Fibroblast of lung (primary cell): ENCODE measurements around the gene CHN2.

Source experiments
- EZH2 ChIP-seq: IDR thresholded peaks from 2 replicates; pipeline ENCODE4 v1.5.1; 2012; ENCODE audit warnings: low read length, control low read depth, mild to moderate bottlenecking; ENCODE audit errors: missing control alignments
- TF ChIP-seq, protein P1 (sequence below), 2 donors: IDR thresholded peaks in 1 of 2; conservative IDR thresholded peaks in 1 of 2; 1 replicate in 1 of 2; 2 replicates in 1 of 2; pipeline ENCODE4 v1.5.1; 2011 to 2012; ENCODE audit warnings: low read length in 2 of 2, control low read depth in 1 of 2, inconsistent platforms in 1 of 2, low read depth in 1 of 2, mild to moderate bottlenecking in 1 of 2

DNA sequence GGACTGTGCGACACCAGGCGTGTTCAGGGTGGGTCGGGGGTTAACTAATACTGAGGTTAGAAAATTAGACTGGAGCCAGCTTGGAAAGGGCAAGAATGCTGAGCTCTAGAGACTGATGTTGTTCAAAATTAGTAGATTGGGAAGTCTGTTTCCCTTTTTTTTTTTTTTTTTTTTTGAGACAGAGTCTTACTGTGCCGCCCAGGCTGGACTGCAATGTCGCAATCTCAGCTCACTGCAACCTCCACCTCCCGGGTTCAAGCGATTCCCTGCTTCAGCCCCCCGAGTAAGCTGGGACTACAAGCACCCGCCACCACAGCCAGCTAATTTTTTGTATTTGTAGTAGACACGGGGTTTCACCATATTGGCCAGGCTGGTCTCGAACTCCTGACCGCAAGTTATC, 45.5 kb upstream of the CHN2 start:
- TF ChIP-seq, protein P1, sequence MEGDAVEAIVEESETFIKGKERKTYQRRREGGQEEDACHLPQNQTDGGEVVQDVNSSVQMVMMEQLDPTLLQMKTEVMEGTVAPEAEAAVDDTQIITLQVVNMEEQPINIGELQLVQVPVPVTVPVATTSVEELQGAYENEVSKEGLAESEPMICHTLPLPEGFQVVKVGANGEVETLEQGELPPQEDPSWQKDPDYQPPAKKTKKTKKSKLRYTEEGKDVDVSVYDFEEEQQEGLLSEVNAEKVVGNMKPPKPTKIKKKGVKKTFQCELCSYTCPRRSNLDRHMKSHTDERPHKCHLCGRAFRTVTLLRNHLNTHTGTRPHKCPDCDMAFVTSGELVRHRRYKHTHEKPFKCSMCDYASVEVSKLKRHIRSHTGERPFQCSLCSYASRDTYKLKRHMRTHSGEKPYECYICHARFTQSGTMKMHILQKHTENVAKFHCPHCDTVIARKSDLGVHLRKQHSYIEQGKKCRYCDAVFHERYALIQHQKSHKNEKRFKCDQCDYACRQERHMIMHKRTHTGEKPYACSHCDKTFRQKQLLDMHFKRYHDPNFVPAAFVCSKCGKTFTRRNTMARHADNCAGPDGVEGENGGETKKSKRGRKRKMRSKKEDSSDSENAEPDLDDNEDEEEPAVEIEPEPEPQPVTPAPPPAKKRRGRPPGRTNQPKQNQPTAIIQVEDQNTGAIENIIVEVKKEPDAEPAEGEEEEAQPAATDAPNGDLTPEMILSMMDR (conservative IDR thresholded peaks at IDR 0.05 in 1 of 2, IDR thresholded peaks at IDR 0.05 in 1 of 2; ENCODE audit: low read depth in 1 of 2, low read length in 2 of 2) = no peak
- no peak for TF ChIP-seq EZH2
